Ascending aorta (tissue), 2 donors: ENCODE measurements around the gene TTC23. TPM values are rescaled to one million over a fixed set of nuclear protein-coding genes. Genes with fewer than 3 reads are reported as not detected.

ENCODE experiments used
- DNase-seq, 2 donors: peaks; one replicate each; pipeline ENCODE4 v3.0.0-alpha.2; 2019; ENCODE audit warnings: low spot score in 2 of 2
- H3K27ac ChIP-seq, 2 donors: fragments of 200-600 bp; sonication (generic); one replicate each; pipeline ENCODE4 v1.5.1; 2016 to 2017; ENCODE audit warnings: mild to moderate bottlenecking in 1 of 2
- H3K27me3 ChIP-seq: fragments of 200-600 bp; sonication (generic); one replicate; pipeline ENCODE4 v1.5.1; 2017
- H3K36me3 ChIP-seq, 2 donors: fragments of 200-600 bp; sonication (generic); one replicate each; pipeline ENCODE4 v1.5.1; 2016
- H3K4me1 ChIP-seq, 2 donors: fragments of 200-600 bp; sonication (generic); one replicate each; pipeline ENCODE4 v1.5.1; 2016 to 2017; ENCODE audit warnings: mild to moderate bottlenecking in 1 of 2
- H3K4me3 ChIP-seq, 2 donors: fragments of 200-600 bp; sonication (generic); one replicate each; pipeline ENCODE4 v1.5.1; 2016 to 2017; ENCODE audit warnings: mild to moderate bottlenecking in 1 of 2
- H3K9me3 ChIP-seq, 2 donors: fragments of 200-600 bp; sonication (generic); one replicate each; pipeline ENCODE4 v1.5.1; 2016
- CTCF ChIP-seq, 3 experiments: fragments of 200-600 bp in 2 of 3; fragments of 450-650 bp in 1 of 3; sonication (generic) in 2 of 3; IDR thresholded peaks; one replicate each; pipeline ENCODE4 v1.5.1; 2016 to 2019; ENCODE audit warnings: antibody characterized with exemption in 3 of 3, mild to moderate bottlenecking in 1 of 3, moderate library complexity in 1 of 3
- intact Hi-C: fragments of 100-400 bp; cut with DNase I; formaldehyde crosslinking; loops from one replicate; pipeline ENCODE4 v1.15.1; 2023
- total RNA-seq: library from RNA; depleted of rRNA; stranded (reverse); fragments of >200 nt; gene quantifications from one replicate; pipeline ENCODE4 v1.1.0, GENCODE V29; 2016

Gene TTC23
- total RNA-seq, 1 donor from 2014 or later, result 37.3 TPM

- Histone ChIP-seq H3K36me3 (no peaks in the 10 kb centered on the region), H3K27ac (peak overlapping the region; percentile 71 to 90), H3K4me1 (peaks cover 8 to 14% of the 10 kb centered on the region in 2 donors), H3K27me3 (no peaks in the 10 kb centered on the region), H3K9me3 (no peaks in the 10 kb centered on the region), H3K4me3 (peak overlapping the region; percentile 63 to 89)
- no peak for TF ChIP-seq CTCF (IDR thresholded peaks at IDR 0.05)
- intact Hi-C loops, result loop anchor here (2.0 to 10.0 kb wide), 2 partner anchors 1095 to 1353 kb away; partner anchors contain the start of genes ADAMTS17, ASB7 and LINS1
- DNase-seq, result no peak
These were observed 620 bp upstream of the TTC23 start for GRCh38 chr15:99250001-99250400.

- intact Hi-C loops, result no loop called here
- no peak for TF ChIP-seq CTCF (IDR thresholded peaks at IDR 0.05)
- H3K4me3 ChIP-seq, result peak overlapping the region; percentile 63 to 89
- H3K27ac ChIP-seq, result no peak overlapping the region
- H3K9me3 ChIP-seq, result no peaks in the 10 kb centered on the region
- no peak for DNase-seq
- no peaks in the 10 kb centered on the region for H3K27me3 ChIP-seq
- peaks cover 8 to 17% of the 10 kb centered on the region in 2 donors for H3K4me1 ChIP-seq
- H3K36me3 ChIP-seq, result no peaks in the 10 kb centered on the region
These were observed 1.2 kb downstream of the TTC23 start for GRCh38 chr15:99248000-99248715.

GRCh38 chr15:99247062-99247461, 2.3 kb downstream of the TTC23 start:
- no peaks in the 10 kb centered on the region for H3K9me3 ChIP-seq
- no peak overlapping the region for H3K27ac ChIP-seq
- H3K4me1 ChIP-seq, result peaks cover 8 to 11% of the 10 kb centered on the region in 2 donors
- no peaks in the 10 kb centered on the region for H3K36me3 ChIP-seq
- intact Hi-C loops, result no loop called here
- no peak for DNase-seq
- no peak for TF ChIP-seq CTCF (IDR thresholded peaks at IDR 0.05)
- no peaks in the 10 kb centered on the region for H3K27me3 ChIP-seq
- no peak overlapping the region for H3K4me3 ChIP-seq

GRCh38 chr15:99244306-99244705, 5.1 kb downstream of the TTC23 start:
- intact Hi-C loops, result no loop called here

GRCh38 chr15:99241752-99242151, 7.6 kb downstream of the TTC23 start:
- Histone ChIP-seq H3K27me3 (no peaks in the 10 kb centered on the region), H3K9me3 (no peaks in the 10 kb centered on the region), H3K27ac (no peak overlapping the region), H3K4me3 (no peak overlapping the region), H3K4me1 (peaks cover 0 to 3% of the 10 kb centered on the region in 2 donors), H3K36me3 (peaks cover 8 to 14% of the 10 kb centered on the region in 2 donors)
- intact Hi-C loops, result no loop called here
- TF ChIP-seq CTCF (IDR thresholded peaks at IDR 0.05), result no peak
- no peak for DNase-seq

More at GRCh38 chr15:99244306-99244705, 5.1 kb downstream of the TTC23 start:
- Histone ChIP-seq H3K36me3 (peaks cover 8 to 10% of the 10 kb centered on the region in 2 donors), H3K4me1 (peaks cover 6 to 10% of the 10 kb centered on the region in 2 donors), H3K27me3 (no peaks in the 10 kb centered on the region), H3K27ac (no peak overlapping the region), H3K9me3 (no peaks in the 10 kb centered on the region), H3K4me3 (no peak overlapping the region)
- no peak for TF ChIP-seq CTCF (IDR thresholded peaks at IDR 0.05)
- no peak for DNase-seq
